Measurements from ENCODE around the gene LCE1C.

LCE1C gene

GRCh38 chr1:152806576-152806975 is at the start of gene LCE1C:
Gene LCE1C (minus strand): TSS chr1:152806651. CDS start chr1:152805478, 1,173 bp downstream.
- DNase-seq, result no peak

GRCh38 chr1:152855661-152856060 is 49.2 kb upstream of the LCE1C start:
- DNase-seq, result no peak

GRCh38 chr1:152842556-152842955 is 36.1 kb upstream of the LCE1C start, which contains the start of gene LCE6A:
Gene LCE6A (plus strand): TSS chr1:152842856. CDS start chr1:152843521, 665 bp downstream.
- no peak for DNase-seq

- DNase-seq, result no peak
Measured at GRCh38 chr1:152836870-152837269, 30.4 kb upstream of the LCE1C start.

GRCh38 chr1:152827173-152827572 is 20.7 kb upstream of the LCE1C start, which contains the start of gene LCE1A:
Gene LCE1A (plus strand): TSS chr1:152827473. CDS start chr1:152827473, 0 bp downstream.
- DNase-seq, result no peak

- no peak for DNase-seq
Measured at GRCh38 chr1:152824964-152825363, 18.5 kb upstream of the LCE1C start.

- DNase-seq, result no peak
Measured at GRCh38 chr1:152823294-152823693, 16.8 kb upstream of the LCE1C start.

- no peak for DNase-seq
Measured at GRCh38 chr1:152817309-152817708, 10.9 kb upstream of the LCE1C start.

GRCh38 chr1:152811671-152812070 is 5.2 kb upstream of the LCE1C start, which contains the start of gene LCE1B:
Gene LCE1B (plus strand): TSS chr1:152811971. CDS start chr1:152812447, 476 bp downstream.
- DNase-seq, result no peak

- DNase-seq, result no peak
Measured at GRCh38 chr1:152811050-152811449, 4.6 kb upstream of the LCE1C start.

- no peak for DNase-seq
Measured at GRCh38 chr1:152801333-152801732, 5.1 kb downstream of the LCE1C start.

- DNase-seq, result no peak
Measured at GRCh38 chr1:152796421-152796820, 10.0 kb downstream of the LCE1C start, which contains the start of gene LCE1D. Gene LCE1D (plus strand): TSS chr1:152796721. CDS start chr1:152797795, 1,074 bp downstream.

GRCh38 chr1:152795686-152796085 is 10.8 kb downstream of the LCE1C start:
- DNase-seq, result no peak

- no peak for DNase-seq
Measured at GRCh38 chr1:152786077-152786476, 20.4 kb downstream of the LCE1C start, which contains the start of gene LCE1E. Gene LCE1E (plus strand): TSS chr1:152786257. CDS start chr1:152787300, 1,043 bp downstream.

GRCh38 chr1:152783095-152783494 is 23.4 kb downstream of the LCE1C start:
- DNase-seq, result no peak

GRCh38 chr1:152777510-152778137 is 28.8 kb downstream of the LCE1C start:
- no peak for DNase-seq

GRCh38 chr1:152776361-152776760 is 30.1 kb downstream of the LCE1C start:
- no peak for DNase-seq

- DNase-seq, result no peak
Measured at GRCh38 chr1:152774875-152775274, 31.6 kb downstream of the LCE1C start, which contains the start of gene LCE1F. Gene LCE1F (plus strand): TSS chr1:152775140. CDS start chr1:152776372, 1,232 bp downstream.

- no peak for DNase-seq
Measured at GRCh38 chr1:152770411-152770810, 36.0 kb downstream of the LCE1C start.

- no peak for DNase-seq
Measured at GRCh38 chr1:152768847-152769533, 37.5 kb downstream of the LCE1C start.

- no peak for DNase-seq
Measured at GRCh38 chr1:152761609-152762213, 44.7 kb downstream of the LCE1C start.

- DNase-seq, result no peak
Measured at GRCh38 chr1:152760551-152761190, 45.8 kb downstream of the LCE1C start.

Measured in NCI-H524 (cell line).